H1 (cell line): Measurements from ENCODE around the gene KLF8. TPM values are rescaled to one million over a fixed set of nuclear protein-coding genes. Genes with fewer than 3 reads are reported as not detected.
A peak's percentile ranks its signal among the peaks of the same experiment; 100 is the strongest.

Experiments used
- CTCF ChIA-PET: fragments of 300-600 bp; sonication (Branson Sonifier 250); formaldehyde crosslinking; loops from one replicate; lab custom pipeline; 2021; ENCODE audit not compliant: partially characterized antibody; lab: Charles Lee
- POLR2A ChIA-PET: fragments of 300-600 bp; sonication (Branson Sonifier 250); formaldehyde crosslinking; loops from one replicate; lab custom pipeline; 2021; ENCODE audit warnings: inconsistent platforms; ENCODE audit not compliant: partially characterized antibody; lab: Charles Lee
- DNase-seq, 2 experiments: peaks; one replicate each; pipeline versions ENCODE4 v3.0.0 to v3.0.0-alpha.2; 2010 to 2022; ENCODE audit warnings: low spot score in 2 of 2, low read depth in 1 of 2, mixed read lengths in 1 of 2
- FAIRE-seq: peaks from 2 replicates; lab custom pipeline; 2011; peaks lifted over from hg19 to GRCh38; lab: Jason Lieb, UNC
- H2AFZ ChIP-seq: 2 replicates; pipeline ENCODE4 v1.8.1; 2012; ENCODE audit warnings: low read length, inconsistent platforms
- H2AK5ac ChIP-seq: 2 replicates; pipeline ENCODE4 v1.6.1; 2013; ENCODE audit warnings: low read depth, low read length
- H2BK120ac ChIP-seq: replicated peaks from 2 replicates; pipeline ENCODE3; 2013; ENCODE audit warnings: low read depth, low read length, inconsistent platforms
- H2BK12ac ChIP-seq: 2 replicates; pipeline ENCODE4 v1.6.1; 2013; ENCODE audit warnings: low read depth, low read length
- H2BK15ac ChIP-seq: 2 replicates; pipeline ENCODE4 v1.6.1; 2013; ENCODE audit warnings: low read length
- H2BK20ac ChIP-seq: 2 replicates; pipeline ENCODE4 v1.6.1; 2013; ENCODE audit warnings: low read length
- H2BK5ac ChIP-seq: 2 replicates; pipeline ENCODE4 v1.6.1; 2013; ENCODE audit warnings: low read depth, low read length
- H3K14ac ChIP-seq: 2 replicates; pipeline ENCODE4 v1.6.1; 2013; ENCODE audit warnings: inconsistent platforms; ENCODE audit not compliant: insufficient read length
- H3K18ac ChIP-seq: 2 replicates; pipeline ENCODE4 v1.6.1; 2013; ENCODE audit warnings: low read length; ENCODE audit errors: extremely low read depth
- H3K23ac ChIP-seq: 2 replicates; pipeline ENCODE4 v1.6.1; 2013; ENCODE audit warnings: inconsistent platforms; ENCODE audit not compliant: insufficient read length
- H3K23me2 ChIP-seq: 2 replicates; pipeline ENCODE4 v1.6.1; 2013; ENCODE audit warnings: low read depth, low read length
- H3K27ac ChIP-seq: 2 replicates; pipeline ENCODE4 v1.6.1; 2011; ENCODE audit warnings: low read depth, low read length, inconsistent platforms
- H3K27me3 ChIP-seq, 4 experiments: replicated peaks in 1 of 4; 1 replicate in 1 of 4; 2 replicates in 3 of 4; pipeline versions ENCODE4 v1.6.1 to v1.8.1; 2011 to 2013; ENCODE audit warnings: low read length in 3 of 4, mild to moderate bottlenecking in 3 of 4, inconsistent platforms in 2 of 4, mixed read lengths in 2 of 4, moderate library complexity in 1 of 4; ENCODE audit not compliant: control insufficient read depth in 3 of 4, insufficient read depth in 3 of 4; ENCODE audit errors: extremely low read depth in 1 of 4
- H3K36me3 ChIP-seq, 4 experiments: 2 replicates each; pipeline versions ENCODE4 v1.6.1 to v1.8.1; 2011 to 2013; ENCODE audit warnings: mild to moderate bottlenecking in 4 of 4, low read length in 3 of 4, moderate library complexity in 2 of 4, control low read depth in 1 of 4, inconsistent platforms in 1 of 4; ENCODE audit not compliant: insufficient read depth in 4 of 4, control insufficient read depth in 2 of 4
- H3K4ac ChIP-seq: replicated peaks from 2 replicates; pipeline ENCODE3; 2013; ENCODE audit warnings: low read length, low read depth, mixed read lengths, inconsistent platforms; ENCODE audit not compliant: insufficient read length
- H3K4me1 ChIP-seq, 4 experiments: replicated peaks in 1 of 4; 1 replicate in 1 of 4; 2 replicates in 3 of 4; pipeline versions ENCODE4 v1.6.1 to v1.8.1; 2011 to 2013; ENCODE audit warnings: low read length in 3 of 4, inconsistent platforms in 2 of 4, mixed read lengths in 1 of 4; ENCODE audit not compliant: insufficient read depth in 4 of 4, control insufficient read depth in 3 of 4
- H3K4me2 ChIP-seq, 2 experiments: 2 replicates each; pipeline versions ENCODE4 v1.6.1 to v1.8.1; 2011 to 2013; ENCODE audit warnings: low read depth in 2 of 2, low read length in 2 of 2, control low read depth in 1 of 2, inconsistent platforms in 1 of 2, mild to moderate bottlenecking in 1 of 2; ENCODE audit not compliant: insufficient read depth in 1 of 2
- H3K4me3 ChIP-seq, 4 experiments: fragments of 200-600, 300-600 bp in 1 of 4; sonication (generic), shearing (Covaris generic), sonication (Bioruptor Twin) in 1 of 4; 2 replicates each; pipeline versions ENCODE4 v1.5.1 to v1.8.1; 2011 to 2016; ENCODE audit warnings: low read length in 4 of 4, low read depth in 3 of 4, control low read depth in 2 of 4, inconsistent platforms in 2 of 4, mild to moderate bottlenecking in 2 of 4, mixed read lengths in 1 of 4, moderate library complexity in 1 of 4; ENCODE audit not compliant: insufficient read depth in 2 of 4; ENCODE audit errors: extremely low read depth in 1 of 4
- H3K56ac ChIP-seq: replicated peaks from 2 replicates; pipeline ENCODE3; 2013; ENCODE audit warnings: low read depth, mild to moderate bottlenecking, mixed read lengths, low read length, inconsistent platforms; ENCODE audit not compliant: insufficient read length
- H3K79me1 ChIP-seq: 2 replicates; pipeline ENCODE4 v1.6.1; 2013; ENCODE audit warnings: low read depth, low read length, control low read depth
- H3K79me2 ChIP-seq, 2 experiments: 2 replicates each; pipeline versions ENCODE4 v1.6.1 to v1.8.1; 2012 to 2013; ENCODE audit warnings: low read length in 2 of 2, mild to moderate bottlenecking in 2 of 2, inconsistent platforms in 1 of 2; ENCODE audit not compliant: insufficient read depth in 2 of 2, control insufficient read depth in 1 of 2
- H3K9ac ChIP-seq, 4 experiments: replicated peaks in 1 of 4; 1 replicate in 1 of 4; 2 replicates in 3 of 4; pipeline versions ENCODE4 v1.6.1 to v1.8.1; 2011 to 2013; ENCODE audit warnings: low read depth in 3 of 4, low read length in 3 of 4, control low read depth in 2 of 4, mild to moderate bottlenecking in 2 of 4, moderate library complexity in 2 of 4, inconsistent platforms in 1 of 4; ENCODE audit errors: extremely low read depth in 1 of 4
- H3K9me3 ChIP-seq, 2 experiments: 2 replicates each; pipeline versions ENCODE4 v1.6.1 to v1.8.1; 2012 to 2013; ENCODE audit warnings: mild to moderate bottlenecking in 2 of 2, moderate library complexity in 2 of 2, control low read depth in 1 of 2, inconsistent platforms in 1 of 2, low read depth in 1 of 2, low read length in 1 of 2, mixed read lengths in 1 of 2; ENCODE audit not compliant: insufficient read depth in 2 of 2
- H4K20me1 ChIP-seq, 2 experiments: replicated peaks in 1 of 2; 2 replicates each; pipeline versions ENCODE3 to v1.8.1; 2011 to 2013; ENCODE audit warnings: inconsistent platforms in 2 of 2, low read length in 2 of 2, mild to moderate bottlenecking in 1 of 2; ENCODE audit not compliant: insufficient read depth in 2 of 2, control insufficient read depth in 1 of 2
- H4K5ac ChIP-seq: 2 replicates; pipeline ENCODE4 v1.6.1; 2013; ENCODE audit warnings: low read length, low read depth, mixed read lengths, inconsistent platforms; ENCODE audit not compliant: insufficient read length
- H4K8ac ChIP-seq: 2 replicates; pipeline ENCODE4 v1.8.0; 2013; ENCODE audit warnings: mild to moderate bottlenecking, moderate library complexity, low read length, inconsistent platforms; ENCODE audit not compliant: insufficient read depth; ENCODE audit errors: extremely low read depth
- H4K91ac ChIP-seq: replicated peaks from 2 replicates; pipeline ENCODE3; 2013; ENCODE audit warnings: low read length, mixed read lengths, inconsistent platforms; ENCODE audit not compliant: insufficient read length
- CTBP2 ChIP-seq: IDR thresholded peaks from 2 replicates; pipeline ENCODE4 v1.7.0; 2011; ENCODE audit warnings: borderline replicate concordance, mild to moderate bottlenecking, moderate library complexity, mixed read lengths, low read length; ENCODE audit not compliant: insufficient read depth, insufficient read length
- CTCF ChIP-seq, 3 experiments: IDR thresholded peaks; 1 replicate in 2 of 3; 2 replicates in 1 of 3; pipeline versions ENCODE4 v1.5.1 to v1.6.1; 2011; ENCODE audit warnings: low read length in 3 of 3, mild to moderate bottlenecking in 3 of 3, inconsistent platforms in 2 of 3, low read depth in 1 of 3, moderate library complexity in 1 of 3; ENCODE audit not compliant: insufficient read depth in 1 of 3; ENCODE audit errors: control extremely low read depth in 1 of 3
- SAP30 ChIP-seq: fragments of 300-600 bp; sonication (generic); IDR thresholded peaks from 2 replicates; pipeline ENCODE4 v1.7.1; 2012; ENCODE audit warnings: low read length, moderate library complexity, mild to moderate bottlenecking, inconsistent platforms; ENCODE audit not compliant: insufficient read depth, insufficient replicate concordance
- YY1 ChIP-seq: IDR thresholded peaks from 2 replicates; pipeline ENCODE4 v1.6.1; 2011; ENCODE audit warnings: low read depth, mild to moderate bottlenecking, low read length
- WGBS, 2 experiments: shearing (Covaris generic) in 1 of 2; methylation state at CpG; one replicate each; pipeline versions ENCODE4 v1.1.6 to v1.1.7; 2013 to 2015; ENCODE audit warnings: low lambda C conversion rate in 2 of 2, mixed read lengths in 2 of 2, inconsistent platforms in 1 of 2, low coverage in 1 of 2, missing lambda C conversion rate in 1 of 2; ENCODE audit not compliant: insufficient replicate concordance in 2 of 2, insufficient coverage in 1 of 2, insufficient read length in 1 of 2; ENCODE audit errors: extremely low coverage in 1 of 2, missing lambda C conversion rate in 1 of 2; 5-methylcytosine and 5-hydroxymethylcytosine counted together
- polyA plus RNA-seq, 7 experiments: library from polyadenylated mRNA; depleted of rRNA in 3 of 7; stranded (reverse) in 5 of 7; unstranded in 2 of 7; fragments of >200 nt in 5 of 7; fragments of 200-250 nt in 2 of 7; gene quantifications; 1 replicate in 5 of 7; 2 replicates in 1 of 7; 4 replicates in 1 of 7; pipeline versions ENCODE4 v1.2.1 to v1.2.3, GENCODE V29; 2011 to 2013; ENCODE audit warnings: missing spikeins in 2 of 7, mixed read lengths in 2 of 7
- total RNA-seq: library from RNA; stranded (reverse); fragmentation: NEBNext Ultra II Directional; extraction: Animal tissue kit (Norgen Biotek cat#: 25700); gene quantifications from 2 replicates; pipeline ENCODE4 v1.2.1, GENCODE V29; 2021

KLF8 gene
- total and polyA plus RNA-seq, 2 of the 8 experiments (the other 6 are each of a cell fraction or from before 2014, with no cell fraction given): 11.5 to 15.3 TPM

DNA sequence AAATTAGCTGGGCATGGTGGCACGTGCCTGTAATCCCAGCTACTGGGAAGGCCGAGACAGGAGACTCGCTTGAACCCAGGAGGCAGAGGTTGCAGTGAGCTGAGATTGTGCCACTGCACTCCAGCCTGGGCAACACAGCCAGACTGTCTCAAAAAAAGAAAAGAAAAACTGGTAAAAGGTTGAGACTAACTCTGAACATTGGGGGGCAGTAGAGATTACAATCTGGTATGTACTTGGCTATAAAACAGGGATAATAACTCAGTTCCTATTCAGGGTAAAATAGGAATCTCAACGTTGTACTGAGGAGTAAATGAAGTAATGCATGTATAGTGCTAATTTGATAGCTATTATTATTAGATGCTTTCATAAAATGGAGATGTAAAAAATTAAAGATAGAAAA, 12.5 kb upstream of the KLF8 start:
- Histone ChIP-seq H3K36me3 (no peaks in the 10 kb centered on the region), H4K20me1 (no peaks in the 10 kb centered on the region), H3K9ac (no peak overlapping the region), H3K9me3 (no peaks in the 10 kb centered on the region), H4K5ac (no peak overlapping the region), H2BK5ac (no peak overlapping the region), H3K18ac (no peak overlapping the region), H3K79me1 (no peaks in the 10 kb centered on the region), H3K79me2 (no peaks in the 10 kb centered on the region), H2BK20ac (no peak overlapping the region), H2BK12ac (no peak overlapping the region), H2BK120ac (no peak overlapping the region), H3K4ac (no peak overlapping the region), H4K91ac (no peak overlapping the region), H3K4me1 (no peaks in the 10 kb centered on the region), H3K23ac (no peak overlapping the region), H2AK5ac (no peak overlapping the region), H3K4me2 (no peak overlapping the region), H2BK15ac (no peak overlapping the region), H3K23me2 (no peaks in the 10 kb centered on the region), H4K8ac (no peak overlapping the region), H3K14ac (no peak overlapping the region), H2AFZ (no peak overlapping the region), H3K27me3 (no peaks in the 10 kb centered on the region), H3K56ac (no peak overlapping the region), H3K4me3 (no peak overlapping the region), H3K27ac (no peak overlapping the region)
- ChIA-PET POLR2A (no interaction called here), CTCF (interaction anchor here (0.9 to 1.4 kb wide), 6 partner anchors 11 to 509 kb away, joined by 3 to 6 read pairs (median 4); no protein-coding TSS in a partner anchor)
- no peak for DNase-seq
- FAIRE-seq: no peak
- 78% methylated on average over 3 of the region's 4 CpGs; no CpG with 5 or more reads in 1 of the 2 experiments for WGBS, 2 experiments
- TF ChIP-seq SAP30: no peak
- TF ChIP-seq CTBP2: no peak
- peak in 2 of 3 experiments; percentile 10 to 17; a peak in 2 of 4 replicates for TF ChIP-seq CTCF (IDR thresholded peaks at IDR 0.05; ENCODE audit: control extremely low read depth in 1 of 3, insufficient read depth in 1 of 3, low read depth in 1 of 3, low read length in 3 of 3)
- TF ChIP-seq YY1: no peak
- TF ChIP-seq, all 59 proteins: peak for 1
